Measurements from ENCODE around the gene RCL1.
"Not testable (repeated sequence)": the region's sequence is repeated elsewhere in the genome, so short reads cannot be mapped to it uniquely, and the experiment has no call there.

RCL1 gene, protein sequence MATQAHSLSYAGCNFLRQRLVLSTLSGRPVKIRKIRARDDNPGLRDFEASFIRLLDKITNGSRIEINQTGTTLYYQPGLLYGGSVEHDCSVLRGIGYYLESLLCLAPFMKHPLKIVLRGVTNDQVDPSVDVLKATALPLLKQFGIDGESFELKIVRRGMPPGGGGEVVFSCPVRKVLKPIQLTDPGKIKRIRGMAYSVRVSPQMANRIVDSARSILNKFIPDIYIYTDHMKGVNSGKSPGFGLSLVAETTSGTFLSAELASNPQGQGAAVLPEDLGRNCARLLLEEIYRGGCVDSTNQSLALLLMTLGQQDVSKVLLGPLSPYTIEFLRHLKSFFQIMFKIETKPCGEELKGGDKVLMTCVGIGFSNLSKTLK

DNA sequence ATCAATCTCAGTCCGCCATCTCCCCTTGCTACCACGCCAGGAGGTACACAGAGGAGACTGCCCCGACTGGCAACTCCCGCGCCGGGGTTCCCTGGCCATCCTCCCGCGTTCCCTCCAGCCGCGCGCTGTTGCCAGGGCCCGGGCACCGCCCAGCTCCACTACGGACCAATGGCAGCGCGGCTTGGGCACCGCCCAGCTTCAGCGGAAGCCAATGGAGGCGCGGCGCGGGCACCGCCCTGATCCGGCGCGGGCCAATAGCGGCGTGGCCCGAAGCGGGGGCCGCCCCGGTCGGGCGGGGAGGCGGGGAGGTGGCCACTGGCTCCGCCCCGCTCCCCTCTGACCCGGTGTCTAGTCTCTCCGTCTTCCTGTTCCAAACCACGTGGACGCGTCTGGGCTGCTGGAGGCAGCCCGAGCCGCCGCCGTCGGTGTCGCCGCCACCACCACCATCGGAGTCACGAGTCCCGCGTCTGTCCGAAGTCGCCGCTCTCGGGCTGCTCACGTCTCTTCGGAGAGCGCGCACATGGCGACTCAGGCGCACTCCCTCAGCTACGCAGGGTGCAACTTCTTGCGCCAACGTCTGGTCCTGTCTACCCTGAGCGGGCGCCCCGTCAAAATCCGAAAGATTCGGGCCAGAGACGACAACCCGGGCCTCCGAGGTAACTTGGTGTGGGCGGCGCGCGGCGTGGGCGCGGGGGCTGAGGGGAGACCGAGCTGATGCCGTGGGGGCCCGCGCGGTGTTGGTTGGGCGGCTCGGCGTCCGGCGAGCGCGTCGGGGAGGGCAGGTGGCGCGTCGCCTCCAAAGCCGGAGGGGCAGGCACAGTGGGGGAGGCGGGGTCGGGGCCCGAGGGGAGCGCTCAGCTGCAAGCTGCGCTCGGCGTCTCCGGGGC lies at the start of gene RCL1:
RCL1 (plus strand) TSS at position 373 of the 887 bp plus-strand sequence; CDS start at position 521, 148 bp downstream.
- peak; percentile 99 for DNase-seq

DNA sequence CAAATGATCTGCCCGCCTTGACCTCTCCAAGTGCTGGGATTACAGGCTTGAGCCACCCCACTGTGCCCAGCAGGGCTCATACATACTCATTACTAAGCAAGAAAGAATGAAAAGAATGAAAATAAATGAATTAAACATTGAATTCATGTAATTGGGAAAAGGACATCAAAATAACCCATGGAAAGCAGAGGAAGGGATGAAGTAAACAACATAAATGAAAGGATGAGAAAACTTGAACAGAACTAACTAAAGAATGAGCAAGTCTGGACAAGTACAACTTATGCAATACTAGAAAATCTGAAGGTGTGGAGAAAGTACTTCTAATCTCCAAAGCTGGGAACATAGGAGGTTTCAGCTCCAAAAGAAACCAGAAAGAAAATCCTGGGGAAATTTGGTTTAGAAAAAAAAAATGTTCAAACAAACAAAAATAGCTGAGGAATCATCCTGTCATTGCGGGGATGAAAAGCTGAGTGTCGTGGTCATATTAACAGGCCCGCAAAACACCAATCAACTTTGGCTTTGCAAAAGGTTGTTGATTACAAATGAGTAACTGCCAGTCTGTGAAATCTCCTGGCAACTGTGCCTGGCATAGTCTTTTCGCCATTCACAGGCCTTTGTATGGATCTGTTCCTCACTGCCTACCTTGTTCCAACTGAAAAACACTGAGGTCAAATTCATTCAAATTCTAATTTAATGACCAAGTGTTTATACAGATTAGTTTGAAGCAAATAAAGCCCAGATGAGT lies 49.4 kb upstream of the RCL1 start:
- DNase-seq, result no peak

- DNase-seq, result no peak
Measured at GRCh38 chr9:4746278-4747030, 46.3 kb upstream of the RCL1 start.

DNA sequence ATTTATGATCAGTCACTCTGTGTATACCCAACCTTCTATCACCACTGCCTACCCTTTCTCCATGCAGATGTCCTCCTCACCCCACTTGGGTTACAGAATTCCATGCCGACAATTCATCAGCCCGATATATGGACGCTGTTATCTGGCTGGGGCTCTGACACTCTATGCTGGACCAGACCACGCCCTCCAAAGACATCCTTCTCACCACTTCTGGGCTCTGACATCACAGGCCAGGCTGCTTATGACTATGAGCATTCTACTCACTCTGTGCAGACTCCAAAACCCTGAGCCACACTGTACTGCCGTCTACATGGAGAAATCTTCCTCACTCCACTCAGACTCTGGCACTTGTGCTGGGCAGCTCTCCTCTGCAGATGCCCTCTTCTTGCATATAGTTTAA lies 44.1 kb upstream of the RCL1 start:
- DNase-seq, result no peak

GRCh38 chr9:4750023-4750673 lies 42.6 kb upstream of the RCL1 start:
- peak; percentile 23 for DNase-seq

DNA sequence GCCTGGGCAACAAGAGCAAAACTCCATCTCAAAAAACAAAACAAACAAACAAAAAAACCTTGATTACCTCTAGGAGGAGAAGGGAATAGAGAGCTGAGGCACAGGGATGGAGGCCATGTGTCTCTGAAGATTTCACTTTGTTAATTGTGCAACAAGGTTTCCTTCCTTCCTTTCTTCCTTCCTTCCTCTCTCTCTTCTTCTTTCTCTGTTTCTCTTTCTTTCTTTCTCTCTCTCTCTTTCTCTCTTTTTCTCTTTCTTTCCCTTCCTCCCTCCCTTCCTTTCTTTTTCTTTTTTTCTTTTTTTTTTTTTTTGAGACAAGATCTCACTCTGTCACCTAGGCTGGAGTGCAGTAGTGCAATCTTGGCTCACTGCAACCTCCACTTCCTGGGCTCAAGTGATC lies 38.2 kb upstream of the RCL1 start:
- not testable (repeated sequence) for DNase-seq

GRCh38 chr9:4755026-4755609 lies 37.6 kb upstream of the RCL1 start:
- no peak for DNase-seq

DNA sequence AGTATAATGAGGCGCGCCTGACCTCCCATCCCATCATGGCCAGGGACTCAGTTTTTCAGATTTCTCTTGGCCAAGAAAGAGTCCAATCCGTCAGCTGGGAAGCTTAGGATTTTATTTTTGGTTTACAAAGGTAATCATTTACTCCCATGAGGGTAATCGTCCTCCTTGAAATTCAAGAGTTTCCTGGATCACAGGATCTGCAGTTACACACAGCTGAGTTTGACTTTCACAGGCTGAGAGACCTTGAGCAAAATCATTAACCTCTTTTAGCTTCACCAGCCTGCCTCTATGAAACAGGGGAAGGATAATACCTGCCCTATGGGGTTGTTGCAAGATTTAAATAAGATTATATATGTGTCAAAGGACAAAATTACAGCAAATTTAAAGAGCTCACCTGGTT lies 36.3 kb upstream of the RCL1 start:
- no peak for DNase-seq

DNA sequence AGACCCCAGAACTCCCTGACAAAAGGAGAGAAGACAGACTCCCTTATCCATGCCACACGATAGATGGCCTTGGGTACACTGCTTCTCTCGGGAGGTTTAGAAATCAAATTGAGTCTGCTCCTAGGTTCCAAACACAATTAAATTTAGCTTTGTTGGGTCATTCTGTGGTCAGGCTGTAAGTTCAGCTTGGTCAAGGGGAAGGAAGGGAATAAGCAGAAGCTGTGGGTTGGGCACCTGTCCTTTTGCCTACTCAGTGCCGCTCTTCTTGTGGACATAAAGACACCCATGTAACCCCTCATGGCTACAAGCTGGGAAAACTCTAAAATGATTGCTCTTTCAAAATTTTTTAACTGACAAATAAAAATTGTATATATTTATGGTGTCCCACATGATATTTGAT lies 32.6 kb upstream of the RCL1 start:
- peak; percentile 20 for DNase-seq

DNA sequence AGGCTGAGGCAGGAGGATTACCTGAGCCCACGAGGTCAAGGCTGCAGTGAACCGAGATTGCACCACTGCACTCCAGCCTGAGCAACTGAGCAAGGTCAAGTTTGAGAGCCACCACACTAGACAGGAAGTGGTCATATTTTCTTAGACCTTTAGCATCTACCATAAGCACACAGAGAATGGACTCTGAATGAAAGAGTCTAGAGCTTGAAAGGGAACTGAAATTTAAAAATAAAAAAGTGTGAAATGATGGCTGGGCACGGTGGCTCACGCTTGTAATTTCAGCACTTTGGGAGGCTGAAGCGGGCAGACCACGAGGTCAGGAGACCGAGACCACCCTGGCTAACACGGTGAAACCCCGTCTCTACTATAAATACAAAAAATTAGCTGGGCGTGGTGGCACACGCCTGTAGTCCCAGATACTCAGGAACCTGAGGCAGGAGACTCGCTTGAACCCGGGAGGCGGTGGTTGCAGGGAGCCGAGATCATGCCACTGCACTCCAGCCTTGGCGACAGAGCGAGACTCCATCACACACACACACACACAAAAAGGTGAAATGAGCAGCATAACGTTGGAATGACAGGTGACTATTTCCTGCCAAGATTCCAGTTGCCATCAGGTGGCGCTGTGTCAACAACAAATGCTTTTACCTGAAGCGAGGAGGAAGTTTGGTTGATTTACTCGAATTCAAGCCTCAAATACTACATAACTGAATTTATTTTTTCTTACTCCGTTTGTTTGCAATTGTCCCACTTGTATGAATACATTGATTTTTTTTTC lies 30.4 kb upstream of the RCL1 start:
- peak; percentile 75 for DNase-seq

GRCh38 chr9:4762886-4763541 lies 29.7 kb upstream of the RCL1 start:
- no peak for DNase-seq

GRCh38 chr9:4764033-4764432 lies 28.7 kb upstream of the RCL1 start:
- DNase-seq, result no peak

DNA sequence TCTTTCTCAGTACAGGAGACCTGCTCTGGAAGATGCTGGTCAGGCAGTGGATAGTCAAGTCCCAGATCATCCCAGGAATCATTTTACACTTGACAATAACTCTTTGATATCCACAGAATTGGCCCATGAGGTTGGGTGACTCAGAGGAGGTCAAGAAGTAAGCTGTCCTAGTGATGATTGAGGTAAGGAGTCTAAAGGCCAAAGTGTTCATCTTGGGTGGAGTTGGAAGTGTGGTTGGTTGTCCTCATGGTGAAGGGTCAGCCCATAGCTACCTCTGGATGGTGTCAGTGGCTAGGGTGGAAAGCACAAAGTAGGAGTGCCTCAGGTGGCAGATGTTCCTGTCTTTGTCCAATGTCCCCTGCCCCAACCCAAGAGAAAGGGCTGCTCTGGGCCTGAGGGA lies 24.1 kb upstream of the RCL1 start:
- no peak for DNase-seq

- no peak for DNase-seq
Measured at GRCh38 chr9:4769321-4770080, 23.2 kb upstream of the RCL1 start.

GRCh38 chr9:4771788-4772187 lies 21.0 kb upstream of the RCL1 start:
- DNase-seq, result no peak

GRCh38 chr9:4774209-4774608 lies 18.5 kb upstream of the RCL1 start:
- DNase-seq, result no peak

DNA sequence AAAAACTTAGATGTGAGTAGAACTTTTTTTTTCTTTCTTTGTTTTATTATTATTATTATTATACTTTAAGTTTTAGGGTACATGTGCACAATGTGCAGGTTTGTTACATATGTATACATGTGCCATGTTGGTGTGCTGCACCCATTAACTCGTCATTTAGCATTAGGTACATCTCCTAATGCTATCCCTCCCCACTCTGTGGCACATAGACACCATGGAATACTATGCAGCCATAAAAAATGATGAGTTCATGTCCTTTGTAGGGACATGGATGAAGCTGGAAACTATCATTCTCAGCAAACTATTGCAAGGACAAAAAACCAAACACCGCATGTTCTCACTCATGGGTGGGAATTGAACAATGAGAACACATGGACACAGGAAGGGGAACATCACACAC lies 17.8 kb upstream of the RCL1 start:
- not testable (repeated sequence) for DNase-seq

DNA sequence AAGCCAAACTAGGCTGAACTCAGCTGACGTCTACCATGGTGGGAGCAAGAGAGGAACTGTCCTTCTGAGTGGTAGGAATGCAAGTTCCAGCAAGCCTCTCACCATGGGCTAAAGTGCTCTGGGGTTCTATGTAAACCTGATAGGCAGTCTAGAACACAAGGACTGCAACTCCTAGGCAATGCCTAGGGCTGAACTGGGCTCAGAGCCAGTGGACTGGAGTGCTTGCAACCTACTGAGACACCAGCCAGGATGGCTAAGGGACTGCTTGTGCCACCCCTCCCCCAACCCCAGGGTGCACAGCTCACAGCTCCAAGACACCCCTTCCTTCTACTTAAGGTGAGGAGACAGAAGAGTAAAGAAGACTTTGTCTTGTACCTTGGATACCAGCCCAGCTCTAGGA lies 12.1 kb upstream of the RCL1 start:
- DNase-seq, result no peak

GRCh38 chr9:4781408-4781807 lies 11.3 kb upstream of the RCL1 start:
- DNase-seq, result no peak

Data from midbrain (tissue), 1 donor.